HG02610 (cell line): ENCODE measurements around the gene PCBD2.
"Not testable (repeated sequence)": the region's sequence is repeated elsewhere in the genome, so short reads cannot be mapped to it uniquely, and the experiment has no call there.

Experiments
- ATAC-seq: cut with Tn5 transposase; IDR thresholded peaks from one replicate; pipeline ENCODE4 v1.9.1; 2021; ENCODE audit warnings: mild to moderate bottlenecking, moderate library complexity; ENCODE audit not compliant: unreplicated experiment

Gene PCBD2

GRCh38 chr5:134957920-134958608, 53.1 kb downstream of the PCBD2 start:
- ATAC-seq: no peak

- ATAC-seq: no peak
These were observed 53.8 kb downstream of the PCBD2 start for GRCh38 chr5:134958755-134959154.

- ATAC-seq: no peak
These were observed 58.2 kb downstream of the PCBD2 start for GRCh38 chr5:134963098-134963497.

- no peak for ATAC-seq
These were observed 59.7 kb downstream of the PCBD2 start for GRCh38 chr5:134964359-134965270.

GRCh38 chr5:134965271-134965825, 60.4 kb downstream of the PCBD2 start:
- ATAC-seq: no peak

GRCh38 chr5:134967607-134968006, 62.7 kb downstream of the PCBD2 start, which contains the start of gene CATSPER3:
Gene CATSPER3 (plus strand): TSS chr5:134967907. CDS start chr5:134967992, 85 bp downstream.
- ATAC-seq: no peak

DNA sequence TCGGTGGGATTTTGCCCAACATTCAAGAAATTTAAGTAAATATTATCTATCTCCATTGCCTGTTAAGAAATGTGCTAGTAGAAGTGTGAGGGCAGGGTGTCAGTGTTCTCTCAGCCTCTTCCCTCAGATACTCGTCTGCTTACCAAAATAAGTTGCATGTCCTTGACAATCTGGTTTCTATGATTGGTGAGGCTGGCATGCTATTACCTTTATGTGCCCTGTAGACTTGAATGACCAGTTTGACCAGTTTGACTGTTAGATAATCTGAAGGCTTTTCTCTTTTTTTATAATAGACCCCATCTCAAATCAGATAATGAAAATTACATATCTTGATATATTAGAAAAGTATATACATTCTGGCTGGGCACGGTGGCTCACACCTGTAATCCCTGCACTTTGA, 63.1 kb downstream of the PCBD2 start:
- ATAC-seq: no peak

DNA sequence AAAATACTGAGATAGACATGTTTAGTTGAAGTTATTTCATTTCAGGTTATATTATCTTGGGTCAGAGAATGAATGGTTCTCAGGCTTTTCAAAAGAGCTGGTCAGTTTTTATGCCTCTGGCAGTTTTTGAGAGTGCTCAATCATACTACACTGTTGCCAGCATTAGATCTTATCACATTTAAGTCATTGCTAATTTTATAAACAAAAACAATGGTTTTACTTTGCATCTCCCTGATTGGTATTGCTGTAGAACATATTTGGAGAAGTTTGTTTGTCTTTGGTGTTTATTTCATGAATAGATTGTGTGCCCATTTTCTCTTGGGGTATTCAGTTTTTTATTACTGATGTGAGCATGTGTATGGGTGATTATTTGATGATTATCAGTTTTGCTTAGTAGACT, 64.2 kb downstream of the PCBD2 start:
- no peak for ATAC-seq

- ATAC-seq: no peak
These were observed 70.3 kb downstream of the PCBD2 start for GRCh38 chr5:134975078-134975715.

DNA sequence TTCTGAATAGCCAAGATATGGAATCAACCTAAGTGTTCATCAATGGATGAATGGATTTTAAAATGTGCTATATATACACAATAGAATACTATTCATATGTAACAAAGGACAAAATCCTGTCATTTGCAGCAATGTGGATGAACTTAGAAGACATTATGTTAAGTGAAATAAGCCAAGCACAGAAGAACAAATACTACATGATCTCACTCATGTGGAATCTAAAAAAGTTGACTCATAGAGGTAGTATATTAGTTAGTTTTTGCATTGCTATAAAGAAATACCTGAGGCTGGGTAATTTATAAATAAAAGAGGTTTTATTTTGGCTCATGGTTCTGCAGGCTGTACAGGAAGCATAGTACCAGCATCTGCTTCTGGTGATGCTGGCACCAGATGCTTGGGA, 70.9 kb downstream of the PCBD2 start:
- no peak for ATAC-seq

DNA sequence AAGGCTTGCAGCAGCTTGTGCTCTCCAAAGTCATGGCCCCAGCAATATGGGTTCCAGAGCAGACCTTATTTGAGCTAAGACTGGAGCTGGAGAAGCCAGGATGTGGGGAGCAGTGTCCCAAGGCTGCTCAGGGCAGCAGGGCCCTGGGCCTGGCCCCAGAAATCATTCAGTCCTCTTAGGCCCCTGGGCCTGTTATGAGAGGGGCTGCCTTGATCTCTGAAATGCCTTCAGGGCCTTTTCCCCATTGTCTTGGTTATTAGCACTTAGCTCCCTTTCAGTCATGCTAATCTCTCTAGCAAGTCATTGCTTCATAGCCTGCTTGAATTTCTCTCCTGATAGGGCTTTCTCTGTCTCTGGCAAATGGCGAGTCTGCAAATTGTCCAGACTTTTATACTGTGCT, 71.9 kb downstream of the PCBD2 start:
- ATAC-seq: no peak

DNA sequence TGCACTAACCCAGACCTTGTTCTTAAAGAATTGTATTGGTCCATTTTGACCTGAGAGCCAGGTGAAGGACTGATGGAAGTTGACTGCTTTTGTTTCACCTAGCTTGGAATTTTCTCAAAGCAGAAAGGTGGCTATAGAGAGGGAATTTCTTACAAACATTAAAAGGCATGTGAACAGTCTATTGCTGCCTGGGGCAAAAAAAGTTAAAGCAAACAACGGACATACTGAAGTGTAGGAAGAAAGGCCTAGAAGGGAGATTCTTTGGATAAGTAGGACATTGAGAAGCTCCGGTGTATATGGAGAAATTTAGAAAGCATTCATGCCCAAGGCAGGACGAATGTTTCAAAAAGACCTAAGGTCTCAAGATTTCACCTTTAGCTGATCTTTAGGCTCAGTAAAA, 74.5 kb downstream of the PCBD2 start:
- ATAC-seq: no peak

DNA sequence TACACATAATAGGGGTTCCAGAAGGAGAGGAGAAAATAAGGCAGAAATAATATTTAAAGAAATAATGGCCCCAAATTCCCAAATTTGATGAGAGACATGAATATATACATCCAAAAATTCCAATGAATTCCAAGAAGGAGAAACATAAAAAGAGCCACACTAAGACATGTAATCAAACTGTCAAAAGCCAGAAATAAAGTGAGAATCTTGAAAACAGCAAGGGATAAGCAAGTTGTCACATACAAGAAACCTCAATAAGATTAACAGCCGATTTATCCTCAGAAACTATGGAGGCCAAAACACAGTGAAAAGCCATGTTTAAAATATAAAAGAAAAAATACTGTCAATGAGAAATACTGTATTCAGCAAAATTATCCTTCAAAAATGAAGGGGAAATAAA, 77.3 kb downstream of the PCBD2 start:
- no peak for ATAC-seq

DNA sequence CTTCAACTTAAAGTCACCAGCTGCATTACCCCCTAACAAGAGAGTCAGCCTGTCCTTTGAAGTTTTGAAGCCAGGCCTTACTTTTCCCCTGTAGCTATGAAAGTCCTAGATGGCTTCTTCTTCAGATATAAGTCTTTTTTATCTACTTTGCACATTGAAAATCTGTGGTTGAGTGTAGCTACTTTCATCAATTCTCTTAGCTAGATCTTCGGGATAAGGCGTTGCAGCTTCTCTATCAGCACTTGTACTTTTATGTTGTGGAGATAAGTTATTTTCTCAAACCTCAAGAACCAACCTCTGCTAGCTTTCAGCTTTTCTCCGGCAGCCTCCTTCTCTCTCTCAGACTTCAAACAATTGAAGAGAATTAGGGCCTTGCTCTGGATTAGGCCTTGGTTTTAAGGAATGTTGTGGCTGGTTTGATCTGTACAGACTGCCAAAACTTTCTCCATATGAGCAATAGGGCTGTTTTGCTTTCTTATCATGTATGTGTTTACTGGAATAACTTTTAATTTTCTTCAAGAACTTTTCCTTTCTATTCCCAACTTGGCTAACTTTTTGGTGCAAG, 84.4 kb downstream of the PCBD2 start:
- ATAC-seq: no peak

GRCh38 chr5:134990183-134990582, 85.3 kb downstream of the PCBD2 start:
- not testable (repeated sequence) for ATAC-seq

GRCh38 chr5:134992148-134992547, 87.2 kb downstream of the PCBD2 start:
- ATAC-seq: no peak

DNA sequence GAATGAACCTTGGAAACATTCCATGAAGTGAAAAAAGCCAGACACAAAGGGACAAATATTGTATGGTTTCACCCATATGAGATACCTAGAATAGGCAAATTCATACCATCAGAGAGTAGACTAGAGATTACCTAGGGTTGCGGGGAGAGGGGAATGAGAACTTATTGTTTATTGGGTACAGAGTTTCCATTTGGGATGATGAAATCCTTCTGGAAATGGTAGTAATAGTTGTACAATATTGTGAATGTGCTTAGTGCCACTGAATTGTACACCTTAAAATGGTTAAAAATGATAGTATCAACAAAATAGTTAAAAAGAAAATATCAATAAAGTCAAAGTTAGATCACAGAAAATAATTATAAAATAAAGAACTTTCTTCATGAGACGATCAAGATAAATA, 88.2 kb downstream of the PCBD2 start:
- no peak for ATAC-seq

- no peak for ATAC-seq
These were observed 89.7 kb downstream of the PCBD2 start for GRCh38 chr5:134994560-134995156.

GRCh38 chr5:134995850-134996402, 91.0 kb downstream of the PCBD2 start:
- ATAC-seq: no peak

- no peak for ATAC-seq
These were observed 92.1 kb downstream of the PCBD2 start for GRCh38 chr5:134997015-134997414.
